Heart right ventricle (tissue), 16 donors: Measurements from ENCODE around the gene ADAMTS17. TPM values are rescaled to one million over a fixed set of nuclear protein-coding genes. Genes with fewer than 3 reads are reported as not detected.

Experiments
- ATAC-seq, 8 donors: fragments of 200-7000 bp; cut with Tn5 transposase; one replicate each; pipeline ENCODE4 v1.9.1; 2020; ENCODE audit warnings: mild to moderate bottlenecking in 8 of 8, moderate library complexity in 8 of 8, moderate number of reproducible peaks in 1 of 8
- DNase-seq, 2 donors: peaks; one replicate each; pipeline ENCODE4 v3.0.0-alpha.2; 2020
- H3K27ac ChIP-seq, 10 donors: fragments of 200-600 bp; sonication (generic) in 2 of 10; one replicate each; pipeline versions ENCODE4 v1.5.0 to v1.8.0; 2020 to 2022; ENCODE audit warnings: mild to moderate bottlenecking in 3 of 10
- H3K27me3 ChIP-seq, 7 donors: fragments of 200-600 bp; one replicate each; pipeline ENCODE4 v1.8.0; 2021 to 2022; ENCODE audit warnings: mild to moderate bottlenecking in 2 of 7
- H3K36me3 ChIP-seq, 9 donors: fragments of 200-600 bp; sonication (generic) in 1 of 9; one replicate each; pipeline versions ENCODE4 v1.5.0 to v1.8.0; 2020 to 2022; ENCODE audit warnings: mild to moderate bottlenecking in 2 of 9
- H3K4me1 ChIP-seq, 9 donors: fragments of 200-600 bp; sonication (generic) in 1 of 9; one replicate each; pipeline versions ENCODE4 v1.5.0 to v1.8.0; 2020 to 2022; ENCODE audit warnings: mild to moderate bottlenecking in 4 of 9
- H3K4me3 ChIP-seq, 10 donors: fragments of 200-600 bp; sonication (generic) in 2 of 10; one replicate each; pipeline versions ENCODE4 v1.5.0 to v1.8.0; 2020 to 2022; ENCODE audit warnings: mild to moderate bottlenecking in 7 of 10, moderate library complexity in 2 of 10
- H3K9me3 ChIP-seq, 11 donors: fragments of 200-600 bp in 10 of 11; sonication (generic) in 2 of 11; one replicate each; pipeline versions ENCODE4 v1.5.0 to v1.8.0; 2013 to 2022; ENCODE audit warnings: mild to moderate bottlenecking in 2 of 11, control low read depth in 1 of 11, moderate library complexity in 1 of 11
- CTCF ChIP-seq, 9 donors: fragments of 200-600 bp; sonication (generic) in 2 of 9; IDR thresholded peaks; one replicate each; pipeline versions ENCODE4 v1.5.0 to v1.8.0; 2021 to 2022; ENCODE audit warnings: antibody characterized with exemption in 9 of 9, mild to moderate bottlenecking in 5 of 9, moderate library complexity in 1 of 9
- WGBS, 2 donors: extraction: QIAGEN DNeasy Blood & Tissue Kit; methylation state at CpG; one replicate each; pipeline ENCODE4 v1.1.7; 2013; ENCODE audit warnings: inconsistent platforms in 1 of 2; 5-methylcytosine and 5-hydroxymethylcytosine counted together
- intact Hi-C, 10 donors: fragments of 100-400 bp; cut with DNase I; formaldehyde crosslinking; loops; one replicate each; pipeline versions ENCODE4 v1.11.1 to v1.14.2; 2022
- polyA plus RNA-seq, 2 donors: library from polyadenylated mRNA; stranded (reverse); fragments of 200-250 nt; gene quantifications; one replicate each; pipeline ENCODE4 v1.2.3, GENCODE V29; 2013
- total RNA-seq, 10 donors: library from RNA; stranded (reverse); fragmentation: NEBNext Ultra II Directional in 3 of 10; extraction: Animal tissue kit (Norgen Biotek cat#: 25700) in 3 of 10; gene quantifications; one replicate each; pipeline versions ENCODE4 v1.2.1 to v1.2.4, GENCODE V29; 2021 to 2023
- donor health status: Arrhythmogenic right ventricular cardiomyopathy.
- donor health status: ischemic (EF 13 %, LVEDD 7.1; RV severe dilation, severe dysfunction).
- donor health status: healthy with polysubstance abuse.
- donor health status: DM: no; HTN: yes; CAD: no.
- donor health status: DM: no; HTN: no; CAD: no.
- donor health status: ischemic (EF 25% LVEDD 6.9; RV normal size, moderate dysfunction).
- donor health status: ischemic (EF 25% LVEDD 5.7; RV mildly dilated, moderate dysfunction).
- donor health status: healthy.
- donor health status: DM: yes; HTN: yes; CAD: no.
- donor health status: Ischemic cardiomyopathy.
- donor health status: ischemic (EF 35%, LVEDD 5.7; RV mildly dilated, moderate dysfunction).
- donor health status: nonischemic (EF 11% LVEDD 7.7; RV severe dilation, severe dysfunction).
- donor health status: DM: yes; HTN: yes; CAD: no.
- donor health status: PGD.
- donor health status: ischemic (EF 29% LVEDD 5.4; RV normal size, mild dysfunction).
- donor health status: nonischemic (EF 23%, LVEDD 6.1; RV moderate dilation, normal function).

The ADAMTS17 gene
- total and polyA plus RNA-seq, 12 donors, result 0.47 to 5.0 (median 1.2) TPM

GRCh38 chr15:100104245-100104644 is 237.5 kb downstream of the ADAMTS17 start:
- DNase-seq (no peak), ATAC-seq (no peak)
- H3K27ac ChIP-seq, result no peak overlapping the region
- H3K4me1 ChIP-seq, result peaks cover 0 to 4% (median 0%) of the 10 kb centered on the region in 9 donors
- no peaks in the 10 kb centered on the region for H3K27me3 ChIP-seq
- intact Hi-C loops, result no loop called here
- TF ChIP-seq CTCF (IDR thresholded peaks at IDR 0.05), result no peak
- no peaks in the 10 kb centered on the region for H3K36me3 ChIP-seq
- 82 to 85% methylated on average over 3 of the region's 3 CpGs for WGBS, 2 donors
- H3K9me3 ChIP-seq, result no peaks in the 10 kb centered on the region
- H3K4me3 ChIP-seq, result no peak overlapping the region

- Histone ChIP-seq H3K27me3 (no peaks in the 10 kb centered on the region), H3K4me3 (no peak overlapping the region), H3K27ac (no peak overlapping the region), H3K9me3 (no peaks in the 10 kb centered on the region), H3K4me1 (peaks cover 0 to 4% (median 0%) of the 10 kb centered on the region in 9 donors), H3K36me3 (no peaks in the 10 kb centered on the region)
- no peak for TF ChIP-seq CTCF (IDR thresholded peaks at IDR 0.05)
- intact Hi-C loops, result no loop called here
- WGBS, 2 donors, result 95 to 97% methylated on average over 6 of the region's 6 CpGs
- ATAC-seq, result no peak
- DNase-seq, result no peak
Observed at GRCh38 chr15:100103828-100104227, 237.9 kb downstream of the ADAMTS17 start.

- peaks cover 0 to under 1% (median 0%) of the 10 kb centered on the region in 9 donors for H3K4me1 ChIP-seq
- peak in 1 of 2 donors; percentile 37 for DNase-seq
- no peaks in the 10 kb centered on the region for H3K27me3 ChIP-seq
- no peaks in the 10 kb centered on the region for H3K9me3 ChIP-seq
- H3K4me3 ChIP-seq, result no peak overlapping the region
- TF ChIP-seq CTCF (IDR thresholded peaks at IDR 0.05), result no peak
- 76 to 77% methylated on average over 12 of the region's 12 CpGs for WGBS, 2 donors
- peak overlapping the region in 3 of 10 donors; percentile 16 to 39 (median 34) for H3K27ac ChIP-seq
- ATAC-seq, result peak in 7 of 8 donors; percentile 61 to 83 (median 80)
- intact Hi-C loops, result no loop called here
- H3K36me3 ChIP-seq, result no peaks in the 10 kb centered on the region
Observed at GRCh38 chr15:100101426-100102089, 240.2 kb downstream of the ADAMTS17 start.

- ATAC-seq, result no peak
- 86 to 87% methylated on average over 6 of the region's 6 CpGs for whole genome bisulfite sequencing, 2 donors
Observed at GRCh38 chr15:100100926-100101325, 240.8 kb downstream of the ADAMTS17 start.

More at GRCh38 chr15:100100926-100101325, 240.8 kb downstream of the ADAMTS17 start:
- DNase-seq, result no peak
- intact Hi-C loops, result no loop called here
- no peak overlapping the region for H3K4me3 ChIP-seq
- TF ChIP-seq CTCF (IDR thresholded peaks at IDR 0.05), result no peak
- no peaks in the 10 kb centered on the region for H3K9me3 ChIP-seq
- no peaks in the 10 kb centered on the region for H3K4me1 ChIP-seq
- H3K27me3 ChIP-seq, result no peaks in the 10 kb centered on the region
- no peaks in the 10 kb centered on the region for H3K36me3 ChIP-seq
- peak overlapping the region in 2 of 10 donors; percentile 34 to 39 for H3K27ac ChIP-seq
